Kasumi-1 (cell line): ENCODE results near the gene GNS.
"Not testable (repeated sequence)": the region's sequence is repeated elsewhere in the genome, so short reads cannot be mapped to it uniquely, and the experiment has no call there.

Experiments
- DNase-seq, 2 experiments: peaks; one replicate each; lab custom pipeline; 2025; lab: John Stamatoyannopoulos, UW

The GNS gene

GRCh38 chr12:64695550-64695949, 63.7 kb downstream of the GNS start:
- DNase-seq = no peak

DNA sequence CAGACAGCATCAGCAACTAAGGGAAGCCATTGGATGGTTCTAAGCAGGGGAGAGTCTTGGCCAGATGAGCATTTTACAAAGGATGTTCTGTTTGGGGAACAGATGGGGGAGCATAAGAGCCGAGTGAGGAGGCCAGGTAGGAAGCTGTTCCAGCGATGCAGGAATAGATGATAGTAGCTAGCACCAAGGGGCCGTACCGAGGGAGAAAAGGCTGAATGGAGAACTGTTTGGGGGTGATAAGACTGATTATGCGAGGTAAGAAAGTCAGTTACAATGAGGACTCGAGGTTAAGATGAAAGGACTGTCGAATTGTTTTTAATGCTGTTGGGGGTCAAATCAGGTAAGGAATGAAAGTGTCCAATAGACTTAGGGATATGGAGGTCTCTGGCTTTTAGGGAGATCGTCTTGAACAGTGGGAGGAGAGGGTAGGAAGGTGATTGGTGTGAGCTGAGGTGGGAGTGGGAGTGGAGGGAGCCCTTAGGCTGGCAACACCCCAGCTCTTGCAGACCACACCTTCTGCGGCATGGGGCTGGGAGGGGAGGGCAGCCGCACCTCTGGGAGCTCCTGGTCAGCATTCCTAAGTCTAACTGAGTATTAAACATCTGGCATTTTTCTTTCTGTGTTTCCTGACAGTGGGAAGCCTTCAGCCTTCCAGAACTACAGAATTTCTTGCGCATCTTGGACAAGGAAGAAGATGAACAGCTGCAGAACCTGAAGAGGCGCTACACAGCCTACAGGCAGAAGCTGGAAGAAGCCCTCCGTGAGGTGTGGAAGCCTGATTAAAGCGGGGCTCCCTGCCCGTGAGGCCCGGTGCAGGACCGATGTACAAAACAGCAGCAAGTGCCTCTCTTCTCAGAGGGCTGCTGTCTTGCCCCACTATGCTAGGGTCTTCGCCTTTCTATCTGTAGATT, 64.8 kb downstream of the GNS start:
- DNase-seq = no peak

GRCh38 chr12:64691795-64692583, 67.2 kb downstream of the GNS start:
- no peak for DNase-seq

- DNase-seq = no peak
These were observed 67.9 kb downstream of the GNS start for GRCh38 chr12:64691227-64691794.

DNA sequence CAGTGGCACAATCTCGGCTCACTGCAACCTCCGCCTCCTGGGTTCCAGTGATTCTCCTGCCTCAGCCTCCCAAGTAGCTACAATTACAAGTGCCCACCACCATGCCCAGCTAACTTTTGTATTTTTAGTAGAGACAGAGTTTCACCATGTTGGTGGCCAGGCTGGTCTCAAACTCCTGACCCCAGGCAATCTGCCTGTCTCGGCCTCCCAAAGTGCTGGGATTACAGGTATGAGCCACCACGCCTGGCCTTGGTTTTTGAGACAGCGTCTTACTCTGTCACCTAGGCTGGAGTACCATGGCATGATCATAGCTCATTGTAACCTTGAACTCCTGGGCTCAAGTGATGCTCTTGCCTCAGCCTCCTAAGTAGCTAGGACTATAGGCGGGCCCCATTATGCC, 69.0 kb downstream of the GNS start:
- not testable (repeated sequence) for DNase-seq

DNA sequence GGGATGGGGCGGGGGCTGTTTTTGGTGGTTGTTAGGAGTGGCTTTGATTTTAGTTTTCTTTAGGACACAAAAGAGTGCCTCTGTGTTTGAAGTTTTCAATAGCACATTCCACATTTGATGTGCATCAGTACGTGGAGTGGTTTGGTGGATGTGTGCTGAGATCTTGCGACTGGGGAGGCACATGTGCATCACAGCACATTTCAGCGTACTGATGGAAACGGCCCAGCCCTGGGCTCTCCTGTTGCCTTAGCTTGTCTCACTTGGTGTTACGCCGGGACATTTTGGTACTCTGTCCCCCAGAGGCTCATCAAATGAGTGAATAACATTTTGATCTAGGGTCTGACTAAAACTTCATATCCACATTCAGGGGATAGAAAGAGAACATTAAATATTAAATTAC, 70.5 kb downstream of the GNS start:
- no peak for DNase-seq

- no peak for DNase-seq
These were observed 71.0 kb downstream of the GNS start for GRCh38 chr12:64688219-64688618.

DNA sequence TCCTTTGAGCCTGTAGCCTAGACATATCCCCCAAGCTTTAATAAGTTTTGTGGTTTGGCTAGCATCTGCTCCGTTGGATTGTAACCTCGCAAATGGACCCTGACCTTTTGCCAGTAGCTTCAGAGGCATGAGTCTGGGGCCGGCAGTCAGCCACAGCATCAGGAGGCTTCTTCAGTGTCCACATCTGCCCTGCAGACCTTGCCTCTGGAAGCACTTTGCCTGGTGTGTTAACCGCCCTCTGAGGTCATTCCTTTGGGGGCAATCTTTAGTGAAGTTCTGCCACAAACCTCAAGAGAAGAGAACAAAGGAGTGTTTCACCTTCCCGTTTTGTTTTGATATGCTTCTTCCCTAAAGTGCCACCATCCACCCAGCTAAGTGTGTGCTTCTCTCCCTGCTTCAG, 71.4 kb downstream of the GNS start:
- DNase-seq = no peak

DNA sequence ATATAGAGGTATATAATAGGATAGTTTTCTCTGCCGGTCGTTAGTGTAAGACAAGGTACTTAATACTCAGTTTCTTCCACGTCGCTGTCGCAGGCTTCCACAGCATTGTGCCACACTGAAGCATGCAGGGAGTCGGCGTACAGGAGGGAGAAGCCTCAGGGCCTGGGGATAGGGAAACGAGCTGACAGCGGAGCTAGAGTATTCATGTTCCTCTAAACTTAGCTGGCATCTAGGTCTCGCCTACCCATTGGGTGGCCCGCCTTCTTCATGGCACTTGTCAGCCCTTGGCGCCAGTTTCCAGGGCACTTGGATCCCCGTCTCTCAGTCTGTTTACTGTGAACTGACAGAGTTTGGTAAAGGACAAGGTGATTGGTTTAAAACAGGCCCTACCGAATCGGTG, 73.6 kb downstream of the GNS start:
- no peak for DNase-seq

DNA sequence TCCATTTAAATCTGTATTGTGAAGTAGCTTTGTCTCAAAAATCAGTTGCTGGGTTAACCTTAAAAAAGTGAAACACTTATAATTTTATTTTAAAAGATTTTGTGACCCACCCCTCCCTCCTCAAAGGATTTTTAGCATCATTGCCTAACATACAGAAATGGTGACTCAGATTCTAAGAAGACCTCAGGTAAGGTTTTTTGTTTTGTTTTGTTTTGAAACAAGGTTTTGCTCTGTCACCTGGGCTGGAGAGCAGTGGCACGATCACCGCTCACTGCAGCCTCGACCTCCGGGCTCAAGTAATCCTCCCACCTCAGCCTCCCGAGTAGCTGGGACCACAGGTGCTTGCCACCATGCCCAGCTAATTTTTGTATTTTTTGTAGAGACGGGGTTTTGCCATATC, 74.2 kb downstream of the GNS start:
- no peak for DNase-seq

- DNase-seq = no peak
These were observed 75.2 kb downstream of the GNS start for GRCh38 chr12:64683816-64684543.

DNA sequence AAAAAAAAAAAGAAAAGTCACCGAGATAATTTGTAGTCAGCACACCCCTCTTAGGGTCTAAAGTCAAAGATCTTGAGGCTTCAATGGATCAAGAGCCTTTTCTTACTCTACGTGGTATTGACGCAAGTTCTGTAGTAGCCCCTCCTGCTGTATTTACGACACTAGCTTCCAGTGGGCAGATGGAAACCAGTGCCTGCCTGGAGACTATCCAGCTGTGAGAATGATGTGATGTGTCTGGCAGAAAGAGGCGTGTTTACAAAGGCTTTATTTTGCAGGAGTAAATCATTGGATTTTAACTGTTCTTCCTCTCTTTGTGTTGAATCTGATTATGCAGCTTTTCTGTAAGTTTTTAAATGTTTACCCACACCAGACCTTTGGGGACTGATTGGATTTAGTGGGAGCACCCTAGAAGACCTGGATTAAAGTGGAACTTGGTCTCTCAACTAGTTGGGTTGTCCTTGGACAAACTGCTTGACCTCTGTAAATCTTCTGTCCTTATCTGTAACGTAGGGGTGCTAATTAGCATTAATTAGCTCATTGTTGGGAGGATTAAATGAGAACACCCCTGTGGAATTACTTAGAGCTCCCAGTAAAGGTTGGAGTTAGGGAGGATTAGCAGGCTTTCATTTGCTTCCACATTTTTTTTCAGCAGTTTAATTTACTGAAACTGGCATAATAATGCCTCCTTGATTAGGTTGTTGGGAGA, 76.5 kb downstream of the GNS start:
- DNase-seq = peak in 1 of 2 experiments; percentile 18

GRCh38 chr12:64681200-64682052, 77.8 kb downstream of the GNS start:
- no peak for DNase-seq

GRCh38 chr12:64680235-64680634, 79.0 kb downstream of the GNS start:
- DNase-seq = no peak

DNA sequence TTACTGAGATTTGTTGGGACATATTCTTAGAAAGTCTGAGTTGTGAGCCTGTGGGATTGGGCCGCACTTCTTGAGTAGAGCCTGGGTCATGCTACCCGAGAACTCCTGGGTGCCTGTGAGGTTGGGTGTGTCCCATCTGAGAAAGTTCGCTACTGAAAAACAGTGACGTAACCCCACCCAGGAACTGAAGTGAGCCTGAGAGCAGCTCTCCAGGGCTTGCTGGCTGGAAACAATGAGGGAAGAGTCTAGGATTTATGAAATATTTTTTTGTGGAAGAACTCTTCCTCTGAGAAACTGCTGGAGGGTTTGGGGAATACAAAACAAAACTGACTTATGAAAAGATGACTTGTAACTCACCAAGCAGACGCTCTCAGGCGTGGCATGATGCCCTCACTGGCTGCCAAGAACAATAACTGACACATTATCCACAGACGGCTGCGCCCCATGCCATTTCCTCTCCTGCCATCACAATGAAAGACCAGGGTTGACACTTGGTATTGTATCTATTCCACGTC, 79.7 kb downstream of the GNS start:
- no peak for DNase-seq

- no peak for DNase-seq
These were observed 80.4 kb downstream of the GNS start for GRCh38 chr12:64678835-64679234.

DNA sequence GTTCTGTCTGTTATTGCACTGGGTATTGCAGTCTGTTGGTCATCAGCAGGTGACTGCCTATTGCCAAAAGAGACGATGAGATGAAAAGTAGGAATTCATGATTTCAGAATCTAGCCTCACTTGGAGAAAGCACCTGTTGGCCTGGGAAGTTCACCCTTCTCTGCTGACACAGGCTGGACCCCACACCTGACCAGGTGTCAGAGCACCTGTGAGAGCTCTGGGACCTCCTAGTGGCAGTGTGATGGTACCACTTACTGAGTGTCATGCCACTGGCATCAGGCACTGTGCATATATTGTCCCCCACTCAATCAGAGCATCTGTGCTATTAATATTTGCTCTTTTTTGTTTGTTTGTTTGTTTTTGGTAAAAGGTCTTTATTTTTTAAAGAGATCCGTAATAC, 81.0 kb downstream of the GNS start:
- DNase-seq = no peak

- no peak for DNase-seq
These were observed 83.4 kb downstream of the GNS start for GRCh38 chr12:64675795-64676194.

GRCh38 chr12:64674367-64674922, 84.8 kb downstream of the GNS start:
- no peak for DNase-seq
